NT2/D1 (cell line): ENCODE results near the gene ITGB1.

Experiments
- DNase-seq: peaks from one replicate; pipeline ENCODE4 v3.0.0-alpha.2; 2011; ENCODE audit warnings: low read depth, low spot score
- H3K27me3 ChIP-seq: 2 replicates; pipeline ENCODE4 v1.6.0; 2011; ENCODE audit warnings: mild to moderate bottlenecking; ENCODE audit not compliant: insufficient read length, insufficient read depth
- H3K36me3 ChIP-seq: 2 replicates; pipeline ENCODE4 v1.6.1; 2011; ENCODE audit warnings: mild to moderate bottlenecking, low read length, mixed read lengths; ENCODE audit not compliant: insufficient read depth, insufficient read length
- H3K4me1 ChIP-seq: 2 replicates; pipeline ENCODE4 v1.5.1; 2011; ENCODE audit not compliant: insufficient read depth, insufficient read length
- H3K4me3 ChIP-seq: 2 replicates; pipeline ENCODE4 v1.5.1; 2011; ENCODE audit warnings: low read depth; ENCODE audit not compliant: insufficient read length
- H3K9ac ChIP-seq: 2 replicates; pipeline ENCODE4 v1.6.0; 2011; ENCODE audit warnings: low read depth; ENCODE audit not compliant: insufficient read length
- H3K9me3 ChIP-seq: 2 replicates; pipeline ENCODE4 v1.5.1; 2011; ENCODE audit warnings: mild to moderate bottlenecking, low read length; ENCODE audit not compliant: insufficient read depth
- SUZ12 ChIP-seq: IDR thresholded peaks from 2 replicates; pipeline ENCODE4 v1.6.1; 2011; ENCODE audit not compliant: insufficient read length, insufficient read depth; ENCODE audit errors: extremely low read depth
- YY1 ChIP-seq: IDR thresholded peaks from 2 replicates; pipeline ENCODE4 v1.6.1; 2011; ENCODE audit not compliant: insufficient read length, insufficient read depth
- ZNF274 ChIP-seq: IDR thresholded peaks from 2 replicates; pipeline ENCODE4 v1.6.1; 2011; ENCODE audit warnings: mild to moderate bottlenecking, low read depth, low read length

The ITGB1 gene

GRCh38 chr10:32957341-32958084, 517 bp downstream of the ITGB1 start:
- DNase-seq: no peak
- TF ChIP-seq YY1 (no peak), SUZ12 (no peak)
- H3K4me3 ChIP-seq: peak overlapping the region; percentile 84
- H3K9me3 ChIP-seq: no peaks in the 10 kb centered on the region
- peak overlapping the region; percentile 90 for H3K9ac ChIP-seq
- no peaks in the 10 kb centered on the region for H3K27me3 ChIP-seq
- no peaks in the 10 kb centered on the region for H3K4me1 ChIP-seq
- peaks cover 30% of the 10 kb centered on the region for H3K36me3 ChIP-seq

DNA sequence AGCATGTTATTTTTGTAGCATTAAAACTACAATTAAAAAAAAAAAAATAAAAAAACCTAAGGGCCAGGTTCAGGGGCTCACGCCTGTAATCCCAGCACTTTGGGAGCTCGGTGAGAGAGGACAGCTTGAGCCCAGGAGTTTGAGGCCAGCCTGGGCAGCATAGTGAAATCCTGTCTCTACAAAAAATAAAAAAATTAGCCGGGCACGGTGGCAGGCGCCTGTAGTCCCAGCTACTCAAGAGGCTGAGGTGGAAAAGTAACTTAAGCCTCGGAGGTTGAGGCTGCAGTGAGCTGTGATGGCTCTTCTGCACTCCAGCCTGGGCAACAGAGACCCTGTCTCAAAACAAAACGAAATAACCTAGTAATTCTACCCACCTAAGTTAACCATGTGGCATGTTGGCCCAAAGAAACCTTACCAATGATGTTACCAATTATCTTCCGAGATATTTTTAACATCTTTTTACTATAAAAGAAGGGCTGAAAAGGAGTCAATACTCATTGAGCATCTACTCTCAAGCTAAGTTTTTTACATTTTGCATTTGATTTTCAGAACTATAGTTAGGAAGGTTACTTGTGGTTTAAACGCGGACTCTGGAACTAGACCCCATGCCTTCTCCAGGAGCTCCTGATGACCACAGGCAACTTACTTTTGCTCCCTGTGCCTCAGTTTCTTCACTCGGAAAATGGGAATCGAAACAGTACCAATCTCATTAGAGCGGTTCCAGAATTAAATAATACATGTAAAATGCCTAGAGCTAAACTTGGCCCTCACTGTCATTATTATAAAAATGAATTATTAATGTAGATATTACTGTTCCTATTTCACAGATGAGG, 1.4 kb downstream of the ITGB1 start:
- H3K9ac ChIP-seq: peak overlapping the region; percentile 90
- H3K9me3 ChIP-seq: no peaks in the 10 kb centered on the region
- H3K4me1 ChIP-seq: no peaks in the 10 kb centered on the region
- TF ChIP-seq ZNF274 (no peak), YY1 (no peak)
- H3K4me3 ChIP-seq: peak overlapping the region; percentile 84
- DNase-seq: no peak
- peaks cover 34% of the 10 kb centered on the region for H3K36me3 ChIP-seq
- no peaks in the 10 kb centered on the region for H3K27me3 ChIP-seq

GRCh38 chr10:32955790-32956189, 2.2 kb downstream of the ITGB1 start:
- peaks cover 34% of the 10 kb centered on the region for H3K36me3 ChIP-seq
- no peaks in the 10 kb centered on the region for H3K9me3 ChIP-seq
- no peaks in the 10 kb centered on the region for H3K4me1 ChIP-seq
- TF ChIP-seq YY1: no peak
- no peak for TF ChIP-seq SUZ12
- TF ChIP-seq ZNF274: no peak
- no peaks in the 10 kb centered on the region for H3K27me3 ChIP-seq
- H3K4me3 ChIP-seq: no peak overlapping the region
- H3K9ac ChIP-seq: peak overlapping the region; percentile 51
- DNase-seq: no peak

- Histone ChIP-seq H3K4me3 (no peak overlapping the region), H3K9ac (peak overlapping the region; percentile 51), H3K27me3 (no peaks in the 10 kb centered on the region), H3K4me1 (no peaks in the 10 kb centered on the region), H3K9me3 (no peaks in the 10 kb centered on the region), H3K36me3 (peaks cover 34% of the 10 kb centered on the region)
- TF ChIP-seq YY1 (no peak), SUZ12 (no peak), ZNF274 (no peak)
- DNase-seq: no peak
These were observed 2.7 kb downstream of the ITGB1 start for GRCh38 chr10:32955299-32955772.

- no peak overlapping the region for H3K4me3 ChIP-seq
- peaks cover 34% of the 10 kb centered on the region for H3K36me3 ChIP-seq
- DNase-seq: no peak
- H3K9ac ChIP-seq: peak overlapping the region; percentile 51
- no peaks in the 10 kb centered on the region for H3K27me3 ChIP-seq
- TF ChIP-seq SUZ12 (no peak), YY1 (no peak), ZNF274 (no peak)
- no peaks in the 10 kb centered on the region for H3K4me1 ChIP-seq
- no peaks in the 10 kb centered on the region for H3K9me3 ChIP-seq
These were observed 3.3 kb downstream of the ITGB1 start for GRCh38 chr10:32954545-32955298.

DNA sequence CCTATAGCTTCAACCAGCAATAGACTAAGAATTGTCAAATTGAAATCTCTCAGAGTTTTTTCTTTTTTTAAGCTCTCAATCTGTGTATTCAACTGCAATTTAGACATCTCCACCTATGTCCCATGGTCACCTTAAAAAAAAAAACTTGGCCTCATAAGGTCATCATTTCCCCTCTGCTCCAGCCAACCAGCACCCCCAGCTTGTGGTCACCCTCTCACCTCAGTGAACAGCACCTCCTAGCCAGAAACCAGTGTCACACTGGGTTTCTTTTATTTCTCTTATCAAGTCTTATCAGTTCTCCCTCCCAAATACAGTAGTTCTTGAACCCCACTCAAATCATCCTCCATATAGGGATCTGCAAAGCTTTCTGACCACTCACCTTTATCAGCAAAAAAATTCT, 4.0 kb downstream of the ITGB1 start:
- no peak for DNase-seq
- no peaks in the 10 kb centered on the region for H3K27me3 ChIP-seq
- H3K9me3 ChIP-seq: no peaks in the 10 kb centered on the region
- no peaks in the 10 kb centered on the region for H3K4me1 ChIP-seq
- peaks cover 34% of the 10 kb centered on the region for H3K36me3 ChIP-seq
- TF ChIP-seq ZNF274 (no peak), SUZ12 (no peak), YY1 (no peak)
- H3K4me3 ChIP-seq: no peak overlapping the region
- H3K9ac ChIP-seq: no peak overlapping the region
